Kidney (tissue), 14 donors: ENCODE results near the gene CDK6. TPM values are rescaled to one million over a fixed set of nuclear protein-coding genes. Genes with fewer than 3 reads are reported as not detected.

Source experiments
- DNase-seq, 5 donors: peaks; one replicate each; pipeline ENCODE4 v3.0.0-alpha.2; 2013 to 2020
- FAIRE-seq: peaks from 2 replicates; lab custom pipeline; 2012; peaks lifted over from hg19 to GRCh38; lab: Jason Lieb, UNC
- H3K27ac ChIP-seq, 2 donors: one replicate each; pipeline ENCODE4 v1.7.0; 2013; ENCODE audit warnings: low read depth in 2 of 2, low read length in 2 of 2, inconsistent platforms in 1 of 2
- H3K27me3 ChIP-seq: one replicate; pipeline ENCODE4 v1.7.1; 2013; ENCODE audit warnings: low read length, inconsistent platforms; ENCODE audit not compliant: control insufficient read depth, insufficient read depth
- H3K36me3 ChIP-seq, 3 donors: one replicate each; pipeline versions ENCODE4 v1.7.0 to v1.7.1; 2013; ENCODE audit warnings: low read length in 3 of 3, control low read depth in 1 of 3, inconsistent platforms in 1 of 3; ENCODE audit not compliant: insufficient read depth in 3 of 3, control insufficient read depth in 2 of 3
- H3K4me1 ChIP-seq, 3 donors: one replicate each; pipeline versions ENCODE4 v1.7.0 to v1.7.1; 2013; ENCODE audit warnings: low read length in 3 of 3, inconsistent platforms in 1 of 3, low read depth in 1 of 3; ENCODE audit not compliant: control insufficient read depth in 2 of 3, insufficient read depth in 2 of 3
- H3K4me3 ChIP-seq, 3 donors: one replicate each; pipeline versions ENCODE4 v1.7.0 to v1.8.1; 2013; ENCODE audit warnings: low read length in 3 of 3, control low read depth in 1 of 3, inconsistent platforms in 1 of 3
- H3K9ac ChIP-seq, 3 donors: one replicate each; pipeline versions ENCODE4 v1.7.0 to v1.7.1; 2013; ENCODE audit warnings: low read length in 3 of 3, control low read depth in 1 of 3, inconsistent platforms in 1 of 3
- H3K9me3 ChIP-seq, 3 donors: one replicate each; pipeline versions ENCODE4 v1.7.0 to v1.7.1; 2013; ENCODE audit warnings: low read length in 3 of 3, control low read depth in 1 of 3, inconsistent platforms in 1 of 3; ENCODE audit not compliant: control insufficient read depth in 2 of 3, insufficient read depth in 1 of 3
- CTCF ChIP-seq: IDR thresholded peaks from 3 replicates; pipeline ENCODE4 v1.5.1; 2012; ENCODE audit warnings: mild to moderate bottlenecking, moderate library complexity, borderline replicate concordance; ENCODE audit not compliant: insufficient read depth; ENCODE audit errors: extremely low read depth
- intact Hi-C: fragments of 100-400 bp; cut with DNase I; formaldehyde crosslinking; loops from one replicate; pipeline ENCODE4 v1.11.1; 2022
- polyA plus RNA-seq: library from polyadenylated mRNA; stranded (reverse); fragments of 350-450 nt; fragmentation: Illumina TruSeq; extraction: RNeasy Lipid Tissue Mini Kit (QIAGEN cat#74804); gene quantifications from one replicate; pipeline ENCODE4 v1.2.3, GENCODE V29; 2014; ENCODE audit warnings: low read depth, low replicate concordance; ENCODE audit not compliant: insufficient read depth
- total RNA-seq: library from RNA; stranded (reverse); fragmentation: NEBNext Ultra II Directional; extraction: Animal tissue kit (Norgen Biotek cat#: 25700); gene quantifications from one replicate; pipeline ENCODE4 v1.2.1, GENCODE V29; 2021
- donor health status: control.
- donor health status: control.
- donor health status: control.
- donor health status: control.
- donor health status: control.
- donor health status: DM: yes; HTN: yes; CAD: no.
- donor health status: Normal renal cell carcinoma (clear cell type).

The CDK6 gene
- total and polyA plus RNA-seq, 2 donors from 2014 or later = 3.6 to 20.8 TPM

GRCh38 chr7:92833766-92834506, 2.4 kb downstream of the CDK6 start:
- intact Hi-C loops = no loop called here
- Histone ChIP-seq H3K9me3 (no peaks in the 10 kb centered on the region), H3K4me1 (no peaks in the 10 kb centered on the region), H3K27me3 (no peaks in the 10 kb centered on the region), H3K36me3 (no peaks in the 10 kb centered on the region), H3K4me3 (peak overlapping the region; percentile 93 to 95 (median 95)), H3K9ac (peak overlapping the region; percentile 35 to 90 (median 90)), H3K27ac (peak overlapping the region; percentile 87 to 94)
- TF ChIP-seq CTCF = peak; percentile 32
- peak; percentile 86 to 94 (median 91) for DNase-seq
- FAIRE-seq = no peak

GRCh38 chr7:92833024-92833765, 3.2 kb downstream of the CDK6 start:
- Histone ChIP-seq H3K27me3 (no peaks in the 10 kb centered on the region), H3K27ac (peak overlapping the region; percentile 87 to 94), H3K9me3 (no peaks in the 10 kb centered on the region), H3K9ac (peak overlapping the region; percentile 35 to 90 (median 90)), H3K4me1 (no peaks in the 10 kb centered on the region), H3K4me3 (peak overlapping the region; percentile 93 to 95 (median 95)), H3K36me3 (no peaks in the 10 kb centered on the region)
- intact Hi-C loops = no loop called here
- no peak for FAIRE-seq
- DNase-seq = peak; percentile 90 to 94 (median 93)
- peak; percentile 81 for TF ChIP-seq CTCF

GRCh38 chr7:92832534-92833023, 3.8 kb downstream of the CDK6 start:
- H3K9me3 ChIP-seq = no peaks in the 10 kb centered on the region
- no peak for FAIRE-seq
- intact Hi-C loops = no loop called here
- H3K4me1 ChIP-seq = peaks cover 0 to 2% (median 2%) of the 10 kb centered on the region in 3 donors
- H3K27me3 ChIP-seq = no peaks in the 10 kb centered on the region
- no peaks in the 10 kb centered on the region for H3K36me3 ChIP-seq
- TF ChIP-seq CTCF = no peak
- no peak for DNase-seq
- peak overlapping the region; percentile 28 to 90 (median 55) for H3K9ac ChIP-seq
- H3K4me3 ChIP-seq = peak overlapping the region; percentile 93 to 95 (median 95)
- peak overlapping the region; percentile 87 to 94 for H3K27ac ChIP-seq
